ENCODE results near the gene GNL2. TPM values are rescaled to one million over a fixed set of nuclear protein-coding genes. Genes with fewer than 3 reads are reported as not detected.

GNL2 gene
- total and polyA plus RNA-seq, 4 donors: 14.8 to 29.2 (median 21.3) TPM

DNA sequence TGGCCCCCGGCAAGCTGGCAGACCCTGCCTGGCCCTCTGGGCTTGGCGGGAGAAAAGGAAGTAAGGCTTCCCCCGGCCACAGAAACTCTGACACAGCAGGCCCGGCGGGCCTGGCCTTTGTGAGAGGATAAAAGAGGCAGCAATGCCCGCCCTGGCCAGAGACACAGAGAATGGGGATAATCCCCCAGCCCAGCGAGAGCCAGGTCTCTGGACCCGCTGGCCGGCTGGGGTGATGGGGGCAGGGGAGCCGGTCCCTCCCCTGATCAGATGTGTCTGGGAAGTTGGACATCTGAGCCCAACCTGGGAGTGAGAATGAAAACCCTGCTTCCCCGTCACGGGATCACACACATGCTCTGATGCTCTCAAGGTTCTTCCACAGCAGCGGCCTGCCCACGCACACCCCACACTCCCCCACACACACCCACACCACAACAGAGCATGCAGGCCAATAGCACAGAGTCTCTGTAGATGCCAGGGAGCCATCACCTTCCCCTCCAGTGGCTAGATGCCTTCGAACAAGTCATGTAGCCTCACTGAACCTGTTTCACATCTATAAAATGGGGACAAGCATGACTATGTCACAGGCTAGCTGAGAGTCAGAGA lies 34.8 kb upstream of the GNL2 start (continued):
- TF ChIP-seq, protein P1, sequence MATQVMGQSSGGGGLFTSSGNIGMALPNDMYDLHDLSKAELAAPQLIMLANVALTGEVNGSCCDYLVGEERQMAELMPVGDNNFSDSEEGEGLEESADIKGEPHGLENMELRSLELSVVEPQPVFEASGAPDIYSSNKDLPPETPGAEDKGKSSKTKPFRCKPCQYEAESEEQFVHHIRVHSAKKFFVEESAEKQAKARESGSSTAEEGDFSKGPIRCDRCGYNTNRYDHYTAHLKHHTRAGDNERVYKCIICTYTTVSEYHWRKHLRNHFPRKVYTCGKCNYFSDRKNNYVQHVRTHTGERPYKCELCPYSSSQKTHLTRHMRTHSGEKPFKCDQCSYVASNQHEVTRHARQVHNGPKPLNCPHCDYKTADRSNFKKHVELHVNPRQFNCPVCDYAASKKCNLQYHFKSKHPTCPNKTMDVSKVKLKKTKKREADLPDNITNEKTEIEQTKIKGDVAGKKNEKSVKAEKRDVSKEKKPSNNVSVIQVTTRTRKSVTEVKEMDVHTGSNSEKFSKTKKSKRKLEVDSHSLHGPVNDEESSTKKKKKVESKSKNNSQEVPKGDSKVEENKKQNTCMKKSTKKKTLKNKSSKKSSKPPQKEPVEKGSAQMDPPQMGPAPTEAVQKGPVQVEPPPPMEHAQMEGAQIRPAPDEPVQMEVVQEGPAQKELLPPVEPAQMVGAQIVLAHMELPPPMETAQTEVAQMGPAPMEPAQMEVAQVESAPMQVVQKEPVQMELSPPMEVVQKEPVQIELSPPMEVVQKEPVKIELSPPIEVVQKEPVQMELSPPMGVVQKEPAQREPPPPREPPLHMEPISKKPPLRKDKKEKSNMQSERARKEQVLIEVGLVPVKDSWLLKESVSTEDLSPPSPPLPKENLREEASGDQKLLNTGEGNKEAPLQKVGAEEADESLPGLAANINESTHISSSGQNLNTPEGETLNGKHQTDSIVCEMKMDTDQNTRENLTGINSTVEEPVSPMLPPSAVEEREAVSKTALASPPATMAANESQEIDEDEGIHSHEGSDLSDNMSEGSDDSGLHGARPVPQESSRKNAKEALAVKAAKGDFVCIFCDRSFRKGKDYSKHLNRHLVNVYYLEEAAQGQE (IDR thresholded peaks at IDR 0.05): no peak
- TF ChIP-seq JUND (IDR thresholded peaks at IDR 0.05) (no peak), YY1 (IDR thresholded peaks at IDR 0.05) (no peak), RXRA (IDR thresholded peaks at IDR 0.05) (no peak)
- TF ChIP-seq, protein P2, sequence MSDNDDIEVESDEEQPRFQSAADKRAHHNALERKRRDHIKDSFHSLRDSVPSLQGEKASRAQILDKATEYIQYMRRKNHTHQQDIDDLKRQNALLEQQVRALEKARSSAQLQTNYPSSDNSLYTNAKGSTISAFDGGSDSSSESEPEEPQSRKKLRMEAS (IDR thresholded peaks at IDR 0.05): no peak

GRCh38 chr1:37629726-37630425 lies 34.1 kb upstream of the GNL2 start:
- no peak for DNase-seq (ENCODE audit: low spot score)
- Histone ChIP-seq H3K9me3 (ENCODE audit: control insufficient read depth in 4 of 4, low read length in 3 of 4) (no peaks in the 10 kb centered on the region), H3K36me3 (ENCODE audit: control insufficient read depth in 4 of 4, insufficient read depth in 3 of 4, low read depth in 1 of 4, low read length in 3 of 4) (no peaks in the 10 kb centered on the region), H3K4me1 (ENCODE audit: control insufficient read depth in 4 of 4, insufficient read depth in 4 of 4, low read length in 3 of 4) (peaks cover 0 to 14% (median 8%) of the 10 kb centered on the region in 4 donors), H3K4me3 (ENCODE audit: low read depth in 1 of 3, low read length in 3 of 3) (no peak overlapping the region), H3K27me3 (ENCODE audit: control insufficient read depth in 4 of 4, insufficient read depth in 4 of 4, low read length in 3 of 4) (peaks cover 0 to 17% (median 11%) of the 10 kb centered on the region in 4 donors), H3K27ac (ENCODE audit: low read depth in 1 of 2, low read length in 2 of 2) (no peak overlapping the region), H3K9ac (ENCODE audit: low read depth in 1 of 2, low read length in 2 of 2) (no peak overlapping the region)
- no peak for TF ChIP-seq TAF1 (conservative IDR thresholded peaks at IDR 0.05)
- no peak for TF ChIP-seq FOXA1 (IDR thresholded peaks at IDR 0.05)
- 55% methylated on average over 7 of the region's 7 CpGs for whole genome bisulfite sequencing

DNA sequence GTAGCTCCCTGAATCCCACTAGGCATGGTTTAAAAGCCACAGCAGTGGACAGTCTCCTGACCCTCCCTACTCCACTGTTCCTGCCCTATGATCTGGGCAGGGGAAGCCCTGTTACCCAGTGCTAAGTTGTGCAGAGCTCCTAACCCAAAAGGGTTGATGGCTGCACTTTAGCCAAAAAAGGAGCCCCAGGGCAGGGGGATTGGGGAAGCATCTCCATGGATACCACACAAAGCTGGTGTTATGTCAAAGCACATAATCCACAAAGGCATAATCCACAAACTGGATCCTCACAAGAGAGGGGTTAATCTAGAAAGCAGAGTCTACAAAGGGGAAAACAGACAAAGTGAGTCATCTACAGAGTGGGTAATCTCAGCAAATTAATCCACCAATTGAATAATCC lies 33.3 kb upstream of the GNL2 start:
- no peak for DNase-seq (ENCODE audit: low spot score)
- no peaks in the 10 kb centered on the region for H3K36me3 ChIP-seq (ENCODE audit: control insufficient read depth in 4 of 4, insufficient read depth in 3 of 4, low read depth in 1 of 4, low read length in 3 of 4)
- H3K9me3 ChIP-seq (ENCODE audit: control insufficient read depth in 4 of 4, low read length in 3 of 4): no peaks in the 10 kb centered on the region
- TF ChIP-seq HNF4G (IDR thresholded peaks at IDR 0.05): no peak
- no peak for TF ChIP-seq HNF4A (conservative IDR thresholded peaks at IDR 0.05)
- TF ChIP-seq GABPA (IDR thresholded peaks at IDR 0.05 in 1 of 2, conservative IDR thresholded peaks at IDR 0.05 in 1 of 2): no peak
- TF ChIP-seq EGR1 (IDR thresholded peaks at IDR 0.05; ENCODE audit: low read depth in 2 of 2): no peak
- no peak for TF ChIP-seq RAD21 (IDR thresholded peaks at IDR 0.05)
- no peak for TF ChIP-seq JUND (IDR thresholded peaks at IDR 0.05)
- TF ChIP-seq YY1 (IDR thresholded peaks at IDR 0.05): no peak
- TF ChIP-seq, protein P2 (IDR thresholded peaks at IDR 0.05): no peak
- no peak for TF ChIP-seq SP1 (IDR thresholded peaks at IDR 0.05)
- TF ChIP-seq, protein P1 (IDR thresholded peaks at IDR 0.05): no peak
- H3K27me3 ChIP-seq (ENCODE audit: control insufficient read depth in 4 of 4, insufficient read depth in 4 of 4, low read length in 3 of 4): peaks cover 0 to 20% (median 11%) of the 10 kb centered on the region in 4 donors
- no peak overlapping the region for H3K27ac ChIP-seq (ENCODE audit: low read depth in 1 of 2, low read length in 2 of 2)
- no peak overlapping the region for H3K9ac ChIP-seq (ENCODE audit: low read depth in 1 of 2, low read length in 2 of 2)
- peaks cover 0 to 11% (median 8%) of the 10 kb centered on the region in 4 donors for H3K4me1 ChIP-seq (ENCODE audit: control insufficient read depth in 4 of 4, insufficient read depth in 4 of 4, low read length in 3 of 4)
- H3K4me3 ChIP-seq (ENCODE audit: low read depth in 1 of 3, low read length in 3 of 3): no peak overlapping the region

All from liver (tissue), 9 donors.